Measurements from ENCODE around the gene ZNF880. TPM values are rescaled to one million over a fixed set of nuclear protein-coding genes. Genes with fewer than 3 reads are reported as not detected.

The ZNF880 gene
- total and polyA plus RNA-seq, 2 of the 4 experiments (the other 2 are of a cell fraction), result 17.4 to 40.3 TPM

GRCh38 chr19:52322429-52322828, 47.3 kb upstream of the ZNF880 start:
- H3K27ac ChIP-seq (ENCODE audit: insufficient read depth, low read length), result no peak overlapping the region
- dilution Hi-C loops (cut with HindIII; ENCODE audit: low sequenced_read_pairs, unreplicated experiment), result no loop called here
- H3K4me2 ChIP-seq (ENCODE audit: low read depth, low read length), result no peak overlapping the region
- no peak overlapping the region for H3K4ac ChIP-seq (ENCODE audit: low read depth, low read length)
- H2BK120ac ChIP-seq (ENCODE audit: low read depth, low read length), result no peak overlapping the region
- ChIA-PET POLR2A (ENCODE audit: unreplicated experiment) (no interaction called here), CTCF (no interaction called here)
- H3K9me1 ChIP-seq (ENCODE audit: insufficient read depth, low read length), result no peaks in the 10 kb centered on the region
- no peak for DNase-seq
- in situ Hi-C loops (cut with MboI; ENCODE audit: low sequenced_read_pairs), result no loop called here
- no peak overlapping the region for H3K4me3 ChIP-seq (ENCODE audit: insufficient read depth, low read depth, low read length)
- no CpG with 5 or more reads among the region's 6 CpGs for WGBS, 2 experiments (ENCODE audit: extremely low coverage in 2 of 2, insufficient read length in 1 of 2)
- no peaks in the 10 kb centered on the region for H3K4me1 ChIP-seq (ENCODE audit: control insufficient read depth, insufficient read depth, low read length)
- no peak overlapping the region for H2BK5ac ChIP-seq (ENCODE audit: low read depth, low read length, poor library complexity, severe bottlenecking)
- no peaks in the 10 kb centered on the region for H4K20me1 ChIP-seq (ENCODE audit: insufficient read depth, low read length)
- no peak overlapping the region for H3K23ac ChIP-seq (ENCODE audit: low read depth, low read length)
- ATAC-seq (ENCODE audit: low read depth), result no peak
- H2BK20ac ChIP-seq (ENCODE audit: low read depth, low read length), result no peak overlapping the region
- BruUV-seq (replicated peaks), result no TSS peak
- no peak overlapping the region for H2AK9ac ChIP-seq (replicated peaks; ENCODE audit: low read depth, low read length, poor library complexity)
- no peak overlapping the region for H3K14ac ChIP-seq (replicated peaks; ENCODE audit: low read depth, low read length)
- H2BK15ac ChIP-seq (ENCODE audit: low read depth, low read length), result no peak overlapping the region
- H4K8ac ChIP-seq (ENCODE audit: low read depth in 2 of 2, low read length in 2 of 2), result no peak overlapping the region
- TF ChIP-seq, protein P1, sequence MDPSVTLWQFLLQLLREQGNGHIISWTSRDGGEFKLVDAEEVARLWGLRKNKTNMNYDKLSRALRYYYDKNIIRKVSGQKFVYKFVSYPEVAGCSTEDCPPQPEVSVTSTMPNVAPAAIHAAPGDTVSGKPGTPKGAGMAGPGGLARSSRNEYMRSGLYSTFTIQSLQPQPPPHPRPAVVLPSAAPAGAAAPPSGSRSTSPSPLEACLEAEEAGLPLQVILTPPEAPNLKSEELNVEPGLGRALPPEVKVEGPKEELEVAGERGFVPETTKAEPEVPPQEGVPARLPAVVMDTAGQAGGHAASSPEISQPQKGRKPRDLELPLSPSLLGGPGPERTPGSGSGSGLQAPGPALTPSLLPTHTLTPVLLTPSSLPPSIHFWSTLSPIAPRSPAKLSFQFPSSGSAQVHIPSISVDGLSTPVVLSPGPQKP (IDR thresholded peaks at IDR 0.05; ENCODE audit: borderline replicate concordance, low read depth, low read length), result no peak
- TF ChIP-seq MXI1 (IDR thresholded peaks at IDR 0.05; ENCODE audit: borderline replicate concordance, low read depth, low read length) (no peak), POLR2A (IDR thresholded peaks at IDR 0.05; ENCODE audit: low read depth, low read length) (no peak), CTCF (conservative IDR thresholded peaks at IDR 0.05; ENCODE audit: low read depth, low read length) (no peak), RFX5 (IDR thresholded peaks at IDR 0.05; ENCODE audit: low read depth, low read length) (no peak), NFE2L2 (IDR thresholded peaks at IDR 0.05; ENCODE audit: low read depth, low read length) (no peak), FOS (IDR thresholded peaks at IDR 0.05; ENCODE audit: low read depth, low read length) (no peak), BHLHE40 (IDR thresholded peaks at IDR 0.05; ENCODE audit: low read depth, low read length) (no peak), MAZ (IDR thresholded peaks at IDR 0.05; ENCODE audit: borderline replicate concordance, low read depth, low read length) (no peak), RAD21 (IDR thresholded peaks at IDR 0.05; ENCODE audit: low read length) (no peak), SMC3 (IDR thresholded peaks at IDR 0.05; ENCODE audit: low read depth, low read length) (no peak)
- TF ChIP-seq, protein P2, sequence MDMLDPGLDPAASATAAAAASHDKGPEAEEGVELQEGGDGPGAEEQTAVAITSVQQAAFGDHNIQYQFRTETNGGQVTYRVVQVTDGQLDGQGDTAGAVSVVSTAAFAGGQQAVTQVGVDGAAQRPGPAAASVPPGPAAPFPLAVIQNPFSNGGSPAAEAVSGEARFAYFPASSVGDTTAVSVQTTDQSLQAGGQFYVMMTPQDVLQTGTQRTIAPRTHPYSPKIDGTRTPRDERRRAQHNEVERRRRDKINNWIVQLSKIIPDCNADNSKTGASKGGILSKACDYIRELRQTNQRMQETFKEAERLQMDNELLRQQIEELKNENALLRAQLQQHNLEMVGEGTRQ (IDR thresholded peaks at IDR 0.05; ENCODE audit: low read depth, low read length), result no peak
- H4K91ac ChIP-seq (ENCODE audit: insufficient read depth, low read depth, low read length), result no peak overlapping the region
- H2AFZ ChIP-seq (replicated peaks; ENCODE audit: low read length, poor library complexity), result no peak overlapping the region
- intact Hi-C loops (cut with micrococcal nuclease), result no loop called here
- peaks cover 68% of the 10 kb centered on the region for H3K9me3 ChIP-seq (ENCODE audit: control insufficient read depth, insufficient read depth, low read length)
- no peaks in the 10 kb centered on the region for H3K79me1 ChIP-seq (ENCODE audit: low read depth in 1 of 2, low read length in 2 of 2)
- H3K18ac ChIP-seq (ENCODE audit: low read depth, low read length), result no peak overlapping the region
- H4K5ac ChIP-seq (ENCODE audit: low read depth, low read length), result no peak overlapping the region
- peaks cover 35% of the 10 kb centered on the region for H3K36me3 ChIP-seq (ENCODE audit: control insufficient read depth, insufficient read depth, low read length)
- no peaks in the 10 kb centered on the region for H3K27me3 ChIP-seq (ENCODE audit: control insufficient read depth, insufficient read depth, low read length)
- no peak overlapping the region for H2AK5ac ChIP-seq (ENCODE audit: low read depth, low read length)
- no peak overlapping the region for H3K9ac ChIP-seq (ENCODE audit: low read depth, low read length)
- no peak overlapping the region for H3K56ac ChIP-seq (ENCODE audit: extremely low read depth, insufficient read depth, low read length)

Measured in IMR-90 (cell line).